ENCODE measurements around the gene ZNF224.
A peak's percentile ranks its signal among the peaks of the same experiment; 100 is the strongest.

The ZNF224 gene

GRCh38 chr19:44131955-44132354 lies 37.8 kb downstream of the ZNF224 start:
- DNase-seq (ENCODE audit: low read depth), result no peak

GRCh38 chr19:44141191-44142058 lies 47.3 kb downstream of the ZNF224 start, which contains the start of gene ZNF234:
Gene ZNF234 (plus strand): TSS chr19:44141554. CDS start chr19:44144633, 3,079 bp downstream.
- peak; percentile 47 for DNase-seq (ENCODE audit: low read depth)

- no peak for DNase-seq (ENCODE audit: low read depth)
These were observed 47.9 kb downstream of the ZNF224 start for GRCh38 chr19:44142059-44142433.

- no peak for DNase-seq (ENCODE audit: low read depth)
These were observed 55.6 kb downstream of the ZNF224 start for GRCh38 chr19:44149776-44150175.

- no peak for DNase-seq (ENCODE audit: low read depth)
These were observed 57.3 kb downstream of the ZNF224 start for GRCh38 chr19:44151491-44151890.

GRCh38 chr19:44156475-44156874 lies 62.3 kb downstream of the ZNF224 start:
- DNase-seq (ENCODE audit: low read depth), result no peak

All from T follicular helper cell (primary cell).